MM.1S (cell line): ENCODE measurements around the gene COL5A1.

ENCODE experiments used
- EZH2phosphoT487 ChIP-seq: fragments of 300-600 bp; sonication (generic); IDR thresholded peaks from 2 replicates; pipeline ENCODE4 v1.6.1; 2018; ENCODE audit warnings: antibody characterized with exemption, low read length
- TF ChIP-seq, protein P1 (sequence below): fragments of 300-600 bp; sonication (generic); IDR thresholded peaks from 2 replicates; pipeline ENCODE4 v1.5.1; 2016; ENCODE audit warnings: antibody characterized with exemption, low read length, mixed read lengths

DNA sequence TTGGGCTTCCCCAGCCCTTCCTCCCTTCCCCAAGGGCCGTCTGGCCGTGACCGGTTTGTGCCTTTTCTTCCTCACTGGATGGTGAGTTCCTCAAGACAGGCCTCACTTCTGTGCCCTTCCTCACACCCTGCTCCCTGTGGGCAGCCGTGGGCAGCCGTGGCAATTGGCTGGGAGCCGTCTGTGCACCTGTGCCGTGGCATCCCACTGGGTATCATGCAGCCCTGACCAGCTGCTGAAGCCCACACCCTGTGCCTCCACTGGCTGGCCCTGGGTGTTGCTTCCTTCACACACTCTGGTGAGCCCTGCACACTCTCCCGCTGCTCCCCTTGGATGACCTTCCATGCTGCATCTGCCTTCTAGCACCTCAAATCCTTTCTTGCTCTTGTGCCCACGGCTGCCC is 100.2 kb downstream of the COL5A1 start:
- TF ChIP-seq, protein P1, sequence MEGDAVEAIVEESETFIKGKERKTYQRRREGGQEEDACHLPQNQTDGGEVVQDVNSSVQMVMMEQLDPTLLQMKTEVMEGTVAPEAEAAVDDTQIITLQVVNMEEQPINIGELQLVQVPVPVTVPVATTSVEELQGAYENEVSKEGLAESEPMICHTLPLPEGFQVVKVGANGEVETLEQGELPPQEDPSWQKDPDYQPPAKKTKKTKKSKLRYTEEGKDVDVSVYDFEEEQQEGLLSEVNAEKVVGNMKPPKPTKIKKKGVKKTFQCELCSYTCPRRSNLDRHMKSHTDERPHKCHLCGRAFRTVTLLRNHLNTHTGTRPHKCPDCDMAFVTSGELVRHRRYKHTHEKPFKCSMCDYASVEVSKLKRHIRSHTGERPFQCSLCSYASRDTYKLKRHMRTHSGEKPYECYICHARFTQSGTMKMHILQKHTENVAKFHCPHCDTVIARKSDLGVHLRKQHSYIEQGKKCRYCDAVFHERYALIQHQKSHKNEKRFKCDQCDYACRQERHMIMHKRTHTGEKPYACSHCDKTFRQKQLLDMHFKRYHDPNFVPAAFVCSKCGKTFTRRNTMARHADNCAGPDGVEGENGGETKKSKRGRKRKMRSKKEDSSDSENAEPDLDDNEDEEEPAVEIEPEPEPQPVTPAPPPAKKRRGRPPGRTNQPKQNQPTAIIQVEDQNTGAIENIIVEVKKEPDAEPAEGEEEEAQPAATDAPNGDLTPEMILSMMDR: no peak
- TF ChIP-seq EZH2phosphoT487: no peak
